Stimulated activated CD4-positive, alpha-beta T cell treated with anti-CD3 and anti-CD28 coated beads, Interleukin-1b, Interleukin-23, amount 100 ng/mL, for 48 hours (primary cell): ENCODE measurements around the gene ZNF773.
"Not testable (repeated sequence)": the region's sequence is repeated elsewhere in the genome, so short reads cannot be mapped to it uniquely, and the experiment has no call there.

Experiments
- DNase-seq: peaks from one replicate; pipeline ENCODE4 v3.0.0-alpha.2; 2020

The ZNF773 gene

GRCh38 chr19:57499680-57500395 is at the start of gene ZNF773:
ZNF773 (plus strand) TSS chr19:57499938; CDS start chr19:57500081, 143 bp downstream.
- peak; percentile 96 for DNase-seq

- no peak for DNase-seq
Measured at GRCh38 chr19:57452307-57452706, 47.4 kb upstream of the ZNF773 start.

GRCh38 chr19:57465680-57466381 is 33.9 kb upstream of the ZNF773 start:
- DNase-seq, result peak; percentile 16

GRCh38 chr19:57466489-57466888 is 33.2 kb upstream of the ZNF773 start:
- no peak for DNase-seq

- no peak for DNase-seq
Measured at GRCh38 chr19:57473646-57474045, 26.1 kb upstream of the ZNF773 start.

- DNase-seq, result peak; percentile 90
Measured at GRCh38 chr19:57477191-57478008, 22.3 kb upstream of the ZNF773 start, which contains the start of gene ZNF772. ZNF772 (minus strand) TSS chr19:57477566; CDS start chr19:57477309, 257 bp downstream.

GRCh38 chr19:57487477-57488298 is 12.1 kb upstream of the ZNF773 start, which contains the start of gene ZNF419:
ZNF419 (plus strand) TSS chr19:57487750; CDS start chr19:57487951, 201 bp downstream.
- DNase-seq, result peak; percentile 91

- DNase-seq, result not testable (repeated sequence)
Measured at GRCh38 chr19:57488299-57488644, 11.5 kb upstream of the ZNF773 start.

- DNase-seq, result not testable (repeated sequence)
Measured at GRCh38 chr19:57499332-57499679, 432 bp upstream of the ZNF773 start.

- not testable (repeated sequence) for DNase-seq
Measured at GRCh38 chr19:57500400-57500799, 662 bp downstream of the ZNF773 start.

- DNase-seq, result no peak
Measured at GRCh38 chr19:57506163-57506562, 6.4 kb downstream of the ZNF773 start.

GRCh38 chr19:57511484-57511883 is 11.7 kb downstream of the ZNF773 start:
- no peak for DNase-seq

- no peak for DNase-seq
Measured at GRCh38 chr19:57512845-57513244, 13.1 kb downstream of the ZNF773 start.

GRCh38 chr19:57515255-57515654 is 15.5 kb downstream of the ZNF773 start:
- no peak for DNase-seq

GRCh38 chr19:57518021-57518420 is 18.3 kb downstream of the ZNF773 start:
- not testable (repeated sequence) for DNase-seq

GRCh38 chr19:57527136-57527881 is 27.6 kb downstream of the ZNF773 start, which contains the start of gene ZNF549:
ZNF549 (plus strand) TSS chr19:57527356; CDS start chr19:57527574, 218 bp downstream.
- DNase-seq, result peak; percentile 90

- no peak for DNase-seq
Measured at GRCh38 chr19:57537953-57538547, 38.3 kb downstream of the ZNF773 start.

- DNase-seq, result no peak
Measured at GRCh38 chr19:57546513-57546912, 46.8 kb downstream of the ZNF773 start.

GRCh38 chr19:57552432-57552831 is 52.7 kb downstream of the ZNF773 start:
- no peak for DNase-seq

- no peak for DNase-seq
Measured at GRCh38 chr19:57557659-57558058, 57.9 kb downstream of the ZNF773 start.
